GM21619 (cell line): Measurements from ENCODE around the gene CBLL2.
"Not testable (repeated sequence)": the region's sequence is repeated elsewhere in the genome, so short reads cannot be mapped to it uniquely, and the experiment has no call there.

Experiments
- ATAC-seq: cut with Tn5 transposase; IDR thresholded peaks from one replicate; pipeline ENCODE4 v1.9.1; 2021; ENCODE audit not compliant: unreplicated experiment

CBLL2 gene, protein sequence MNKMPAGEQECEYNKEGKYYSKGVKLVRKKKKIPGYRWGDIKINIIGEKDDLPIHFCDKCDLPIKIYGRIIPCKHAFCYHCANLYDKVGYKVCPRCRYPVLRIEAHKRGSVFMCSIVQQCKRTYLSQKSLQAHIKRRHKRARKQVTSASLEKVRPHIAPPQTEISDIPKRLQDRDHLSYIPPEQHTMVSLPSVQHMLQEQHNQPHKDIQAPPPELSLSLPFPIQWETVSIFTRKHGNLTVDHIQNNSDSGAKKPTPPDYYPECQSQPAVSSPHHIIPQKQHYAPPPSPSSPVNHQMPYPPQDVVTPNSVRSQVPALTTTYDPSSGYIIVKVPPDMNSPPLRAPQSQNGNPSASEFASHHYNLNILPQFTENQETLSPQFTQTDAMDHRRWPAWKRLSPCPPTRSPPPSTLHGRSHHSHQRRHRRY

DNA sequence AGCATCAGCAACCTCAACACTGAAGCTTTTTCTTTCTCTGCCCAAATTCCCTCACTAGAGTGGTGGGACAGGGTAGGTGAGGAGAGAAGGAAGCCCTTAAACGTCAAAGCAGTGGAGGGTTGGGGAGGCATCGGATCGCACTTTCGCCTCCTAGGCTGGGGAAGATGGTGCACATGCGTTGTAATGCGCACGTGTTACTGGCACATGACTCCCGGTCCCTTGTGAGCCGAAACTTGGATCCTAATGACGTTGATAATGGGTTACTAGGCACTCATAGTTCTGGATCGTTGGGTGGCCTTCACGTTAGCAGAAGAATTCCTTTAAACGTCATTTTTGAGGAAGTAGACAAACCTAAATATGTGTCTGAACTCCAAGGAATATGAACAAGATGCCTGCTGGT, at the start of gene CBLL2:
TSS of gene CBLL2 (plus strand) at position 301 of the 400 bp plus-strand sequence. CDS start at position 380, 79 bp downstream.
- no peak for ATAC-seq

DNA sequence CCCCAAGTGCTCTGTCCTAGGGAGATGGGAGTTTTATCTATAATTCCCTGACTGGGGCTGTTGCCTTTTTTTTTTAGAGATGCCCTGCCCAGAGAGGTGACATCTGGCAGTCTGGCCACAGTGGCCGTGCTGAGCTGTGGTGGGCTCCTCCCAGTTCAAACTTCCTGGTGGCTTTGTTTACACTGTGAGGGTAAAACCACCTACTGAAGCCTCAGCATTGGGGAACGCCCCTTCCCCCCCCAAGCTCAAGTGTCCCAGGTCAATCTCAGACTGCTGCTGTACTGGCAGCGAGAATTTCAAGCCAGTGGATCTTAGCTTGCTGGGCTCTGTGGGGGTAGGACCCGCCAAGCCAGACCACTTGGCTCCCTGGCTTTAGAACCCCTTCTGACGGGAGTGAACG, 38.3 kb upstream of the CBLL2 start:
- no peak for ATAC-seq

DNA sequence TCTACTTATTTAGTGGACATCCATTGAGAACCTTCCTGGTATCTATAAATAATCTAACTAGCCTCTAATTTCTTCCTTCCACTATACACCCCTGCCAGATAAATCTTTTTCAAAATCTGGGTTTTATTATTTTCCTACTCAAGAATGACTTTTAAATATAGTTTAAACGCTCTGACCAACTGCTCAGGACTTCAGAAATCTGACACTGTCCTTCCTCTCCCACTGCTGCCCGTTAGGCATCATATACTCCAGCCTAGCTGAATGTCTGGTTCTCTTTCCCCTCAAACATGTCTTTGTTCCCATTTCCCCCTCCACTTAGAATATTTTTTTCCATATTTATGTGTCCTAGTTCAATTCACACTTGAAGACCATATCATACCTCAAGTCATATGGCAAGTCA, 35.2 kb upstream of the CBLL2 start:
- no peak for ATAC-seq

DNA sequence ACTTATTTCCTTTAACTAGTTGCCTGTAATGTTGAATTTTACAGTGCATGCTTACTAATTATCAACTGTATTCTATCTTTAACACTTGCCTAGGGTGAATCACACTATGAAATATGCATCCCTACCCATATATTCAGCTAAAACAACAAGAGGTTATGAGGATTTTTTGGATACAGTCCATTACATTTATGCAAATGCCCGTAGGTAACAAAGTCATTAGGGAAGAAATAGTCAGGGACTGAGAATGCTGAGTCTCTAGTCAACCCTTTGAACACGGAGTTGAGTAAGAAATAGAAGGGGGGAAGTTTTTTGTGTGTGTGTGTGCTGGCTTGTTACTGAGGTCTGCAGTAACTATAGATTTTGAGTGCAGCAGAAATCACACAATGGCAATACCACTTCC, 26.1 kb upstream of the CBLL2 start:
- ATAC-seq = no peak

DNA sequence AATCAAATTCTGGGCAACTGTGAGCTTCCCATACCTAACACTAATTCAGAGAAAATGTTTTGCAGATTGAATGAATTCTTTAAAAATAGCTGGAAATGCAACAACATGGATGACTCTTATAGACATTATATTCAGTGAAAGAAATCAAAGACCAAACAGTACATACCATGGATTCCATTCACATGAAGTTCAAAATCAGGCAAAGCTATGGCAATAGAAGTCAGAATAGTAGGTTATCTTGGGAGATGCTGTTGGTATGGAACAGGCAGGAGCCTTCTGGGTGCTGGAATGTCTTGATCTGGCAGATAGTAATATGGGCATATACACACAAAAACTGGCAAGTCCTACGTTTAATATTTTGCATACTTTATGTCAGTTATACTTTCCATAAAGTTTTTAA, 25.5 kb upstream of the CBLL2 start:
- no peak for ATAC-seq

DNA sequence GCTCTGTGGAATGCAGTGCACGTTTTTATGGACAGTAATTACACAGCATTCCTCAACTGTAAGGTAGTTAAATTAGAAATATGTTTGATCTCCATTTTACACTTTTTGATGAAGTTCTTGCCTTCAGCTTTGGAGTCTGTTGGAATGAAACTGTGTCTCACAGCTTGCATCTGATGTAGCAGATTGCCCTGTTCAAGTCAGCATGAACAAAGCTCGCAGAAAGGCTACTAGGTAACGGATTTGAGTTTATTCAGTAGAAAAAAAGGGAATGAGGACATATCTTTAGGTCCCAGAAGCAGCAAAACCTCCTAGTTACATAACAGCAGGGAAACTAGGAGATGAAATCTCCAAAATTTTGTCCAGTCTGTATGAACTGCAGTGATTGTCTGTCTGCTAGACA, 24.3 kb upstream of the CBLL2 start:
- ATAC-seq = no peak

DNA sequence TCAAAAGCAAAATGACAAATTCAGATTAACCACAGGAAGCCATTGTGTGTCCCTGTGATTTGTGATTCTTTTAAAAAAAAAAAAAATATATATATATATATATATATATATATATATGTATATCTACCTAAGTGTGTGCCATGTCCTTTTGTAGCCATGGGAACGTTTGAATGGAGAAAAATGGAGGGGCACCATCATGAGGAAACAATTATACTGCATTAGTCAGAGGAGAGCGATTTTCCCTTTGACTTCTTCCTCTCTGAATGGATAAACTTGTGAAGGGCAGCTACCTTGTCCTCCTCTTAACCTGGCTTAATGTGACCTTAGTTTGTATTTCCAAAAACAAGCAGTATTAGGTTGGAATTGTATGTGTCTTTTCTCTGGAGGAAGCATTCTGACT, 23.3 kb upstream of the CBLL2 start:
- ATAC-seq = no peak

DNA sequence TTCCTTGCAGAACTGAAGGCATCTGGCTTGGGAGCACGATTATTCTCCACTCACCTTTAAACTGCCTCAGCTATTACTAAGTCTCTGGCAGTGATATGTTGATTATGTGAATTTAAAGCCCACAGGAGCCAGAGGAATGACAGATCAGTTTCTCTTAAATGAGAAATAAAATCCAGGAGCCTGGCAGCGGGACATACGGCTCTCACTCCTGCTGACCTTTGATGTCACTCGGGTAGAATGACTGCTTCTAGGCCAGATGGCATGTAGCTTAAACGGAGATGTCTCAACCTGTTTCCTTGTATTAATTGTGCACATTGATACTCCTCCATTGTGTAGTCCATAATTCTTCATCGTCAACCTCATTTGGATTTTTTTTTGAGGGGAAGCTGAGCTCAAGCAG, 4.0 kb upstream of the CBLL2 start:
- no peak for ATAC-seq

DNA sequence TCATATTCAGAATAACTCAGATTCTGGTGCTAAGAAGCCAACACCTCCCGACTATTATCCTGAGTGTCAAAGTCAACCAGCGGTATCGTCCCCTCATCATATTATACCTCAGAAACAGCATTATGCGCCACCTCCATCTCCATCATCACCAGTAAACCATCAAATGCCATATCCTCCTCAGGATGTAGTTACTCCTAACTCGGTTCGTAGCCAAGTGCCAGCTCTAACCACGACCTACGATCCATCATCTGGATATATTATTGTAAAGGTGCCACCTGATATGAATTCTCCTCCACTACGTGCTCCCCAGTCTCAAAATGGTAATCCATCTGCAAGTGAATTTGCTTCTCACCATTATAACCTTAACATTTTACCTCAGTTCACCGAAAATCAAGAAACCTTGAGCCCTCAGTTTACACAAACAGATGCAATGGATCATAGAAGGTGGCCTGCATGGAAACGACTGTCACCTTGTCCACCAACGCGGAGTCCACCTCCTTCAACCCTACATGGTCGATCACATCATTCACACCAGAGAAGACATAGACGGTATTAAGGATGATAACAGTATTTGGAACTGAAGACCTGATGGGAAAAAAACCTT, 1.1 kb downstream of the CBLL2 start:
- no peak for ATAC-seq

DNA sequence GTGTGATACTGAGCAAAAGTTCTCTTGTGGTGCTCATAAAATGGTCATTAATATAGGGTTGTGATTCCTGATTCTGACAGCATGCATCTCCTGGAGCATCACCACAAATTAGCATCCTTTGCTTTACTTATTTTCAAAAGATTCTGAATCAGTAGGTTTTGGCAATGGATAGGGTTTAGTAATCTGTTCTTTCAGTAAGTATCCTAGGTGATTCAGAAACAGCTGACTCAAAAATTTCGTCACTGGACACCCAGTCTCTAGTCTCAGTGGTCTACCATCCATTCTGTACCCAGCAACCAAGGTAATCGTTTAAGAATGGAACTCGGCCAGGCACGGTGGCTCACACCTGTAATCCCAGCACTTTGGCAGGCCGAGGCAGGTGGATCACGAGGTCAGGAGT, 4.1 kb downstream of the CBLL2 start:
- no peak for ATAC-seq

DNA sequence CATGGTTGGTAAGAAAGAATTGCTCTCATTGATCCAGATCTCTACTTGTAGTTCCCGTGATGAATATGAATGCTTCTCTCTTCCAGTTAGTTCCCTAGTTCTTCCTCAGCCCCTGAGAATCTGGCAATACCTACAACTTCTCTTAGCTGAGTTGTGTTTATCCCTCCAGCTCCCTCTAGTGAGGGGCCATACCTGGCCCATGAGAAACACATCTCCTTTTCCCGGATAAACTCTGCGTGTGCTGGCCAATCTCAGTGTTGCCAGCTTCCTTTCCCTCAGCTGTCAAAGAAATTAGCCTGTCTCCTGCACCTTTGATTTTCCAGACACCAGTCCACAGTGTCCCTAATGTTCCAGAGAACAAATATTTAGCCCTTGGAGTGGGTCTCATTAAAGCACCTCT, 5.7 kb downstream of the CBLL2 start:
- no peak for ATAC-seq

DNA sequence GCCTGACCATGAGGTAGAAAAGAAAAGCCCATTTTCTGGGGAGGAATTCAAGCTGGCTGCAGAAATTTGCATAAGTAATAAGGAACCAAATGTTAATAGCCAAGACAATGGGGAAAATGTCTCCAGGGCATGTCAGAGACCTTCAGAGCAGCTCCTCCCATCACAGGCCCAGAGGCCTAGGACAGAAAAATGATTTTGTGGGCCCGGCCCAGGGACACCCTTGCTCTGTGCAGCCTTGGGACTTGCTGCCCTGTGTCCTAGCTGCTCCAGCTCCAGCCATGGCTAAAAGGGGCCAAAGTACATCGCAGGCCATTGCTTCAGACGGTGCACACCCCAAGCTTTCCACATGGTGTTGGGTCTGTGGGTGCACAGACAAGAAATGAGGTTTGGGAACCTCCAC, 16.5 kb downstream of the CBLL2 start:
- not testable (repeated sequence) for ATAC-seq

DNA sequence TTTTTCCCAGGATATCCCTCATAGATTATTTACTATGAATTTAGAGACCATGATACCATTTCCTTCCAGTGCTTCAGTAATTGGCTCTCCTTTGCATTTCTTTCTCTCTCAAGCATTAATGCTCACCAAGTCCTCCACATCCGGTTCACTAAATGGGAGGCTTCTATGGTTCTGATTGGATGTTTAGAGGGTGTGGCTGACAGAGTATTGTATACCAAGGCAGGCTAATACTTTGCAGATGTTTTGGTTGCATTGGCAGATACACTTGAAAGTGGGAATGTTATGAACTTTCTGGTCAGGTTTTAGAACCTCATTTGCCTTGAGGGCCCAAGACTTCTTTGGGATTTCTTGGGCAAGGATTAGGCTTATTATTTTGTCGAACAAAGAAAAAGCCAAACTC, 24.2 kb downstream of the CBLL2 start:
- no peak for ATAC-seq

DNA sequence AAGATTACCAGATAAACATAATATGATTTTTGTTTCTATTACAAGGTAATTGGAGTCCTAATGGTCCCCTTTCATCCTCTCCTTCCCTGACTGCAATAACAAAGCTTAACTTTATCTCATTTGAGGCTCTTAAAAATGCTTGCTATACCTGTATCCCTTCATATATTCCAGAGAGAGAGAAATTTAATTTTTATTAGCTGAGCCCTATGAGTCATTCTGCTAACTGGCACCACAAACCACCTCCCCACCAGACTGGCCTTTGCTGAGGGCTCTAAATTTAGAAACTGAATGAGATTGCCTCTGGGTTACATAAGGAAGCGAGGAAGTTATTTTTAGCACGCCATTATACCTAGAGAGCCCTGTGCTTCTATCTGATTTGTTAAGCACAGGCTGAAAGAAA, 27.4 kb downstream of the CBLL2 start:
- peak; percentile 62 for ATAC-seq

DNA sequence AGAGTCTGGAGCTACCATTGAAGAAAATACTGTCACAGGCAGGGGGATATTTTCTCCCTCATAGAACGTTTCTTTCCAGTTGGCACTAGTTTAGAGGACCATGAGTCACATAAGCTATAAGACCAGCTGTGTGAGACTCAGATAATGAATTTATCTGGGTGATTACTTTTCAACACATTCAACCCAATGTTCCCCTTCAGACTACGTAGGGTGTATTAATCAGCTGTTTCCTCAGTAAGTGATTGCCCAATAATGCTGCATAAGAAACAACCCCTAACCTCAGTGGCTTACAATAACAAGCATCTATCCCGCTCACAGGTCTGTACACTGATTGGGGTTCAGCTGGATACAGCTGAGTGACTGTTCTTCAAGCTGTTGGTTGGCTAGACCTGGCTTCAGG, 38.1 kb downstream of the CBLL2 start:
- ATAC-seq = no peak

DNA sequence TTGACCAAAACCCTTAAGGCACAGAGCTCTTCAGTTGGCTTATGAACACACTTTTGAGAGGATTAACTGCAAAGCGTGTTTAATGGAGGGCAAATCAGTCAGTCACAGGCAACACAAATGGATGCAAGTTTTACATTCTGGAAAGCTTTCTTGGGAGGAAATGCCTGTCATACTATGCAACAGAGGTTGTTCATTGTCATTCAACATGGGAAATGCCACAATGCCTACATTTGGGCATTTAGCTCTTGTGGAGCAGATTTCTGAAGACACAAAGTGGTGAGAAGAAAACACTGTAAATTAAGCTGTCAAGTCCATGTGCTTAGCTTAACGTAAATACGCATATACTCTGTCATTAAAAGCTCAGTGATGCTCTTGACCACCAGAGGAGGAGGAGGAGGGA, 41.1 kb downstream of the CBLL2 start:
- ATAC-seq = no peak

DNA sequence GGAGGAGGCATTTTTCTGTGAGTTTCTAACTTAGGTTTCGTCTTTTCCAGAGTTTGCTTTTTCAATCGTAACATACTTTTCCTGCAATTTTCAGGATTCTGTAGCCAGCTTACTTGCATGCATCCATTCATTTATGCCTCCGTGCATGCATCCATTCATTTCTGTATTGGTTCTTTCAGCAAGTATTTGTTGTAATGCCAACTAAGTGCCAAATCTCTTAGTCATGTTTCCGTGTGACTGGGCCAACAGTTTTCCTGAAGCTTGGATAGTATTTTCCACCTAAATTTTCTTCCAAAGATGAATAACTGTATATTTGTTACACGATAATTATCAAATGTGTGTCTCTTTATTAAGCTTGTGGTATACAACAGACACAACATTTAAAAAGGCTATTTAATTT, 41.5 kb downstream of the CBLL2 start:
- no peak for ATAC-seq

DNA sequence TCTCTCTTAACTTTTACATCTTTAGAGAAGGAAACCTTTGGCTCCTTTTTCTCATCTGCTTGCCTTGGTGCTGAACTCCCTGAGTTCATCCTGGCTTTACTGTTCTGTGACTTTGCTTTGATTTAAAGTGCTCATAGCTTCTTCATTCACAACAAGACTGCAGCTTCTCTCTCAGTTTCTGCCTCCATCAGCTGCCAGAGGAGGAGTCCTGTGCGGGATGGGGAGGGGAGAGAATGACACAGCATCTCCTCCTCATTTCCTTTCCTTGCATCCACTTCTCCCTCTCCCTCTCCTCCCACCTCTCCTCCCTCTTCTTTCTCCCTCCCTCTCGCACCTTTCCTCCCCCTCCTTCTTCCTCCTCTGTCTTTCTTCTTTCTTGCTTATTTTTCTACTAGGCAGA, 42.0 kb downstream of the CBLL2 start:
- ATAC-seq = no peak

DNA sequence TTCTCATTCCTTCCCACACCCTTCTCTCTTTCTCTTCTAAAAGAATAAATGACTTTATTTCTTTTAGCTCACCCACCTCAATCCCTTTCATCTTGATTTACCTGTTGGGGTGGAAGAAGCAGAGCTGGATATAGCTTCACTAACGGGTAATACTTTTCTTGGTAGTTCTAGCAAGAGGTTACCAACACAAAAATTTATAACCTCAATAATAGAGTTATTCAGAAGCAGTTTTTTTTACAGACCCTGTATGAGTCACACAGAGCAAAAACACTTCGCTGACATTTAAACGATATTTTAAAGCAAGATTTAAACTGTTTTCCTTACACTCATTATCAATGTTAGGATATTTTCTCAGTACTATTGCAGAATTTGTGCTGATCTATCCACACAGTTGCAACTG, 42.4 kb downstream of the CBLL2 start:
- ATAC-seq = no peak

DNA sequence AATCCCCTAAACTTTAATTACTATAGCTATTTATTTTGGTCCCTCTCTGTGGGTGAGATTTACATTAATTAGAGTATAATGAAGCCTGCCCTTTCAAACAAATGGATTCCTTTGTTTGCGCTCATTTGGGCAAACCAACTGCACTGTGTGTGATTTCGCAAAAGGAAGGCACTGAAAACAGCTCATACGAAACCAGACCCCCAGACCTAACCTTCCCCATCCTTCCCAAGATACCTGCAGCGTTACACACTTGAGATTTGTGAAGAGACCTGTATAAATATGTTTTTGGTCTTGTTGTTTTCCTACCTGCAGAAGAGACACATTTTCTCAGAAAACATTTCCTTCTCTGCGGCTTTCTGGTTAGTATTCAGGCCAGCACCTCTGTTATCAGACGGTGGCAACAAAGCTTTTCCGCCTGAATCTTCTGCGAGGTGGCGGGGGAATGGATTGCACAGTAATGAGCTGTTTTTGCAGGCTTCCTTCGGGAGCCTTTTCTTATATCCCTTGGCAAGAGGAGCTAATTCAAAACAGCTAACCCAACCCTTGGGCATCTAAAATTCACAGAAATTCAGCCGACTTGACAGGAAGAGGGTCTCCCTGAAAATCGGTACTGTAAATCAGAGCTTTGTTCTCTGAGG, 47.6 kb downstream of the CBLL2 start:
- ATAC-seq = no peak

DNA sequence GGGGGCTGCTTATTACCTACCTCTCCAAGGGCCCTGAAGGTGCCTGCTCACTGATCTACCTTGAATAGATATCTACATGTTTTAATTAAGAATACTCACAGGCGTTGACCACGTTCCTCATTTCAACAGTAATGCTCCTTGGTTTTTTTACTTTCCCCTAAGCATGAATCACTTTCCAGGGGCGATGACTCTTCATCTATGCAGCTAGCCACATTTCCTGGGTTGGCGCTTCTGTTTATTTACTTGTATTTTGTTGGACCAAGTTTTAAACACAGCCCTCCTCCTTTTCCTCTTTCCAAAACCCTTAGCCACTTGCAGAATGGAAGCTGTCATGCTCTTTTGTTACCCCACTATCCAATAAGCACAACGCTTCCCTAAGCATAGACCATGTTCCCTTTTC, 50.8 kb downstream of the CBLL2 start:
- no peak for ATAC-seq
